Mesendoderm (in vitro differentiated cells): Measurements from ENCODE around the gene PLAC1.

ENCODE experiments used
- DNase-seq: peaks from one replicate; pipeline ENCODE4 v3.0.0; 2013
- H2AK5ac ChIP-seq: 2 replicates; pipeline ENCODE4 v1.6.1; 2013; ENCODE audit warnings: low read length, inconsistent platforms
- H2BK120ac ChIP-seq: 2 replicates; pipeline ENCODE4 v1.6.1; 2013; ENCODE audit warnings: low read depth, mild to moderate bottlenecking, low read length, moderate library complexity, mixed read lengths
- H2BK15ac ChIP-seq: replicated peaks from 2 replicates; pipeline ENCODE4 v1.6.1; 2013; ENCODE audit warnings: low read depth, mild to moderate bottlenecking, moderate library complexity
- H2BK5ac ChIP-seq: 2 replicates; pipeline ENCODE4 v1.6.1; 2013; ENCODE audit warnings: low read length, inconsistent platforms
- H3K18ac ChIP-seq: 2 replicates; pipeline ENCODE4 v1.6.1; 2013; ENCODE audit warnings: mild to moderate bottlenecking, low read length, mixed read lengths
- H3K23ac ChIP-seq: one replicate; pipeline ENCODE4 v1.6.1; 2013; ENCODE audit warnings: low read length
- H3K27ac ChIP-seq: 2 replicates; pipeline ENCODE4 v1.5.1; 2013; ENCODE audit warnings: low read depth, mild to moderate bottlenecking, inconsistent platforms, low read length, moderate library complexity
- H3K27me3 ChIP-seq: 2 replicates; pipeline ENCODE4 v1.6.1; 2013; ENCODE audit warnings: low read length, control low read depth, mild to moderate bottlenecking, inconsistent platforms; ENCODE audit not compliant: insufficient read depth, poor library complexity
- H3K36me3 ChIP-seq: 2 replicates; pipeline ENCODE4 v1.6.1; 2013; ENCODE audit warnings: low read length, inconsistent platforms; ENCODE audit not compliant: control insufficient read depth, insufficient read depth
- H3K4ac ChIP-seq: one replicate; pipeline ENCODE4 v1.6.1; 2013; ENCODE audit warnings: low read depth, mild to moderate bottlenecking, low read length, moderate library complexity
- H3K4me1 ChIP-seq: 2 replicates; pipeline ENCODE4 v1.6.1; 2013; ENCODE audit warnings: low read depth, low read length, inconsistent platforms; ENCODE audit not compliant: control insufficient read depth
- H3K4me2 ChIP-seq: 2 replicates; pipeline ENCODE4 v1.6.1; 2013; ENCODE audit warnings: low read length
- H3K4me3 ChIP-seq: 2 replicates; pipeline ENCODE4 v1.5.1; 2013; ENCODE audit warnings: mild to moderate bottlenecking, low read length
- H3K56ac ChIP-seq: one replicate; pipeline ENCODE4 v1.6.1; 2013; ENCODE audit warnings: low read length
- H3K79me1 ChIP-seq: 2 replicates; pipeline ENCODE4 v1.6.1; 2013; ENCODE audit warnings: low read length, inconsistent platforms
- H3K79me2 ChIP-seq: 2 replicates; pipeline ENCODE4 v1.6.1; 2013; ENCODE audit warnings: mild to moderate bottlenecking, low read length; ENCODE audit not compliant: control insufficient read depth, insufficient read depth
- H3K9ac ChIP-seq: 2 replicates; pipeline ENCODE4 v1.6.1; 2013; ENCODE audit warnings: low read length, inconsistent platforms
- H4K5ac ChIP-seq: one replicate; pipeline ENCODE4 v1.6.1; 2013; ENCODE audit warnings: low read length
- H4K8ac ChIP-seq: one replicate; pipeline ENCODE4 v1.6.1; 2013; ENCODE audit warnings: low read depth, mild to moderate bottlenecking, control low read depth, low read length, moderate library complexity
- WGBS: extraction: QIAGEN DNeasy Blood & Tissue Kit; methylation state at CpG from one replicate; pipeline ENCODE4 v1.1.7; 2013; ENCODE audit warnings: low lambda C conversion rate, missing lambda C conversion rate; ENCODE audit not compliant: insufficient coverage; ENCODE audit errors: extremely low coverage; 5-methylcytosine and 5-hydroxymethylcytosine counted together

PLAC1 gene

GRCh38 chrX:134669378-134670098, 11.3 kb upstream of the PLAC1 start:
- H3K36me3 ChIP-seq, result no peaks in the 10 kb centered on the region
- H3K27me3 ChIP-seq, result no peaks in the 10 kb centered on the region
- no peak overlapping the region for H3K4me2 ChIP-seq
- no peak overlapping the region for H2BK15ac ChIP-seq
- no peak overlapping the region for H4K5ac ChIP-seq
- H3K23ac ChIP-seq, result no peak overlapping the region
- H3K27ac ChIP-seq, result peak overlapping the region; percentile 63
- H3K79me2 ChIP-seq, result no peaks in the 10 kb centered on the region
- H3K4ac ChIP-seq, result no peak overlapping the region
- no peaks in the 10 kb centered on the region for H3K79me1 ChIP-seq
- H3K56ac ChIP-seq, result peak overlapping the region; percentile 25
- H3K4me3 ChIP-seq, result no peak overlapping the region
- no peak overlapping the region for H2BK5ac ChIP-seq
- no peaks in the 10 kb centered on the region for H3K4me1 ChIP-seq
- H3K9ac ChIP-seq, result no peak overlapping the region
- H2BK120ac ChIP-seq, result no peak overlapping the region
- H3K18ac ChIP-seq, result peak overlapping the region; percentile 54
- DNase-seq, result peak; percentile 60
- H2AK5ac ChIP-seq, result no peak overlapping the region
- no CpG with 5 or more reads among the region's 14 CpGs for WGBS
- H4K8ac ChIP-seq, result no peak overlapping the region

GRCh38 chrX:134664202-134664601, 5.9 kb upstream of the PLAC1 start:
- no peaks in the 10 kb centered on the region for H3K27me3 ChIP-seq
- no peak overlapping the region for H3K27ac ChIP-seq
- no peak overlapping the region for H3K4ac ChIP-seq
- H2AK5ac ChIP-seq, result no peak overlapping the region
- H4K5ac ChIP-seq, result no peak overlapping the region
- no peak overlapping the region for H3K56ac ChIP-seq
- no CpG with 5 or more reads among the region's 1 CpG for WGBS
- H3K79me2 ChIP-seq, result no peaks in the 10 kb centered on the region
- DNase-seq, result no peak
- H3K18ac ChIP-seq, result no peak overlapping the region
- H2BK15ac ChIP-seq, result no peak overlapping the region
- no peak overlapping the region for H4K8ac ChIP-seq
- no peak overlapping the region for H3K4me3 ChIP-seq
- no peak overlapping the region for H2BK5ac ChIP-seq
- no peak overlapping the region for H3K4me2 ChIP-seq
- no peaks in the 10 kb centered on the region for H3K4me1 ChIP-seq
- no peak overlapping the region for H3K23ac ChIP-seq
- no peaks in the 10 kb centered on the region for H3K36me3 ChIP-seq
- no peak overlapping the region for H3K9ac ChIP-seq
- no peak overlapping the region for H2BK120ac ChIP-seq
- no peaks in the 10 kb centered on the region for H3K79me1 ChIP-seq

GRCh38 chrX:134661295-134661694, 3.0 kb upstream of the PLAC1 start:
- no peaks in the 10 kb centered on the region for H3K79me1 ChIP-seq
- H3K79me2 ChIP-seq, result no peaks in the 10 kb centered on the region
- no peak overlapping the region for H3K4ac ChIP-seq
- no peak overlapping the region for H4K5ac ChIP-seq
- H2BK120ac ChIP-seq, result no peak overlapping the region
- no peak overlapping the region for H2AK5ac ChIP-seq
- WGBS, result no CpG with 5 or more reads among the region's 4 CpGs
- H2BK5ac ChIP-seq, result no peak overlapping the region
- no peak overlapping the region for H3K27ac ChIP-seq
- no peak overlapping the region for H2BK15ac ChIP-seq
- no peak for DNase-seq
- no peak overlapping the region for H4K8ac ChIP-seq
- no peak overlapping the region for H3K9ac ChIP-seq
- H3K27me3 ChIP-seq, result no peaks in the 10 kb centered on the region
- no peak overlapping the region for H3K4me2 ChIP-seq
- H3K36me3 ChIP-seq, result no peaks in the 10 kb centered on the region
- no peak overlapping the region for H3K56ac ChIP-seq
- H3K23ac ChIP-seq, result no peak overlapping the region
- H3K4me3 ChIP-seq, result no peak overlapping the region
- H3K18ac ChIP-seq, result no peak overlapping the region
- no peaks in the 10 kb centered on the region for H3K4me1 ChIP-seq

- Histone ChIP-seq H3K23ac (no peak overlapping the region), H3K4me3 (no peak overlapping the region), H2BK5ac (no peak overlapping the region), H3K79me1 (no peaks in the 10 kb centered on the region), H3K9ac (no peak overlapping the region), H3K18ac (no peak overlapping the region), H3K27ac (no peak overlapping the region), H2BK120ac (no peak overlapping the region), H3K79me2 (no peaks in the 10 kb centered on the region), H3K4me1 (no peaks in the 10 kb centered on the region), H3K36me3 (no peaks in the 10 kb centered on the region), H2BK15ac (no peak overlapping the region), H3K4ac (no peak overlapping the region), H4K8ac (no peak overlapping the region), H3K4me2 (no peak overlapping the region), H4K5ac (no peak overlapping the region), H2AK5ac (no peak overlapping the region), H3K27me3 (no peaks in the 10 kb centered on the region), H3K56ac (no peak overlapping the region)
- DNase-seq, result no peak
- no CpG with 5 or more reads among the region's 1 CpG for WGBS
These were observed 2.4 kb upstream of the PLAC1 start for GRCh38 chrX:134660627-134661026.

- Histone ChIP-seq H3K27me3 (no peaks in the 10 kb centered on the region), H3K79me2 (no peaks in the 10 kb centered on the region), H3K27ac (no peak overlapping the region), H2BK5ac (no peak overlapping the region), H3K4ac (no peak overlapping the region), H3K79me1 (no peaks in the 10 kb centered on the region), H2BK120ac (no peak overlapping the region), H3K36me3 (no peaks in the 10 kb centered on the region), H3K23ac (no peak overlapping the region), H2AK5ac (no peak overlapping the region), H3K56ac (no peak overlapping the region), H4K5ac (no peak overlapping the region), H3K4me1 (no peaks in the 10 kb centered on the region), H3K9ac (no peak overlapping the region), H3K4me2 (no peak overlapping the region), H2BK15ac (no peak overlapping the region), H3K18ac (no peak overlapping the region), H4K8ac (no peak overlapping the region), H3K4me3 (no peak overlapping the region)
- WGBS, result no CpG with 5 or more reads among the region's 1 CpG
- DNase-seq, result no peak
These were observed 1.5 kb upstream of the PLAC1 start for GRCh38 chrX:134659761-134660160.

GRCh38 chrX:134658760-134659023, 421 bp upstream of the PLAC1 start:
- Histone ChIP-seq H3K4ac (no peak overlapping the region), H3K4me1 (no peaks in the 10 kb centered on the region), H3K9ac (no peak overlapping the region), H3K36me3 (no peaks in the 10 kb centered on the region), H3K27ac (no peak overlapping the region), H3K4me2 (no peak overlapping the region), H3K18ac (no peak overlapping the region), H4K5ac (no peak overlapping the region), H3K23ac (no peak overlapping the region), H2AK5ac (no peak overlapping the region), H4K8ac (no peak overlapping the region), H3K79me1 (no peaks in the 10 kb centered on the region), H2BK5ac (no peak overlapping the region), H3K79me2 (no peaks in the 10 kb centered on the region), H3K4me3 (no peak overlapping the region), H2BK120ac (no peak overlapping the region), H2BK15ac (no peak overlapping the region), H3K27me3 (no peaks in the 10 kb centered on the region), H3K56ac (no peak overlapping the region)
- WGBS, result no CpG with 5 or more reads among the region's 1 CpG
- no peak for DNase-seq
